ENCODE results near the gene RHBG. TPM values are rescaled to one million over a fixed set of nuclear protein-coding genes. Genes with fewer than 3 reads are reported as not detected.

The RHBG gene
- total and polyA plus RNA-seq, 2 donors (not counting 1 experiment from before 2014, with no cell fraction given) = not detected

DNA sequence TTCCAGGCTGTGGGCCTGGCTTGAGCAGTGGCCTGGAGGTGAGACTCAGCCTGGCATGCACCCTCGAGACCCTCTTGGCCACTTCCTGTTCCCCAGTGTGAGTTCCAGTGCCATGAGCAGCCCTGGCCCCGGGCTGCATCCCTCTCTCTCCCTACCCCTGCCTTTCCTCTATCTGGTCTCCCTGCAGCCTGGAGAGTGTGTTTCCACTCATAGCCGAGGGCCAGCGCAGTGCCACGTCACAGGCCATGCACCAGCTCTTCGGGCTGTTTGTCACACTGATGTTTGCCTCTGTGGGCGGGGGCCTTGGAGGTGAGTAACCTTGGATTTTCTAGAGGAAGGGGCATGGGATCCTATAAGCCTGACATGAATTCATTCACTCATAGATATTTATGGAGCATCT is 13.6 kb downstream of the RHBG start:
- POLR2A ChIA-PET = interaction anchor here (0.5 kb wide), 1 partner anchor 31 kb away, joined by 4 read pairs; no protein-coding TSS in a partner anchor
- H3K4me3 Mint-ChIP-seq = no peak overlapping the region
- ATAC-seq (ENCODE audit: low read depth) = no peak
- no peaks in the 10 kb centered on the region for H3K36me3 ChIP-seq (replicated peaks in 1 of 2; ENCODE audit: control extremely low read depth in 1 of 2, control insufficient read depth in 1 of 2, extremely low read depth in 1 of 2, insufficient read depth in 2 of 2, low read length in 1 of 2)
- H3K27me3 Mint-ChIP-seq = peaks cover 12% of the 10 kb centered on the region
- intact Hi-C loops (cut with micrococcal nuclease) = no loop called here
- CTCF ChIA-PET = interaction anchor here (1.0 to 12.5 kb wide), 4 partner anchors 42 to 229 kb away, joined by 3 to 445 read pairs (median 74); no protein-coding TSS in a partner anchor
- peaks cover 0 to 17% (median 5%) of the 10 kb centered on the region in 4 experiments for H3K27me3 ChIP-seq (replicated peaks in 1 of 4; ENCODE audit: control extremely low read depth in 1 of 4, control insufficient read depth in 3 of 4, insufficient read depth in 4 of 4, low read length in 3 of 4)
- H3K9me3 Mint-ChIP-seq (ENCODE audit: insufficient read depth) = no peaks in the 10 kb centered on the region
- H3K27ac Mint-ChIP-seq = no peak overlapping the region
- H3K9ac ChIP-seq (ENCODE audit: low read length) = no peak overlapping the region
- H3K79me2 ChIP-seq (ENCODE audit: control insufficient read depth, insufficient read depth, low read length) = no peaks in the 10 kb centered on the region
- H3K4me1 Mint-ChIP-seq = peaks cover 4% of the 10 kb centered on the region
- no peak overlapping the region for H3K4me3 ChIP-seq (ENCODE audit: control extremely low read depth in 1 of 5, extremely low read depth in 1 of 5, insufficient read depth in 1 of 5, low read depth in 2 of 5, low read length in 4 of 5)
- TF ChIP-seq EZH2 (IDR thresholded peaks at IDR 0.05; ENCODE audit: borderline replicate concordance, insufficient read depth, low read depth, low read length, poor library complexity, severe bottlenecking) = no peak
- TF ChIP-seq, protein P1, sequence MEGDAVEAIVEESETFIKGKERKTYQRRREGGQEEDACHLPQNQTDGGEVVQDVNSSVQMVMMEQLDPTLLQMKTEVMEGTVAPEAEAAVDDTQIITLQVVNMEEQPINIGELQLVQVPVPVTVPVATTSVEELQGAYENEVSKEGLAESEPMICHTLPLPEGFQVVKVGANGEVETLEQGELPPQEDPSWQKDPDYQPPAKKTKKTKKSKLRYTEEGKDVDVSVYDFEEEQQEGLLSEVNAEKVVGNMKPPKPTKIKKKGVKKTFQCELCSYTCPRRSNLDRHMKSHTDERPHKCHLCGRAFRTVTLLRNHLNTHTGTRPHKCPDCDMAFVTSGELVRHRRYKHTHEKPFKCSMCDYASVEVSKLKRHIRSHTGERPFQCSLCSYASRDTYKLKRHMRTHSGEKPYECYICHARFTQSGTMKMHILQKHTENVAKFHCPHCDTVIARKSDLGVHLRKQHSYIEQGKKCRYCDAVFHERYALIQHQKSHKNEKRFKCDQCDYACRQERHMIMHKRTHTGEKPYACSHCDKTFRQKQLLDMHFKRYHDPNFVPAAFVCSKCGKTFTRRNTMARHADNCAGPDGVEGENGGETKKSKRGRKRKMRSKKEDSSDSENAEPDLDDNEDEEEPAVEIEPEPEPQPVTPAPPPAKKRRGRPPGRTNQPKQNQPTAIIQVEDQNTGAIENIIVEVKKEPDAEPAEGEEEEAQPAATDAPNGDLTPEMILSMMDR (IDR thresholded peaks at IDR 0.05) = no peak
- no peak overlapping the region for H3K4me2 ChIP-seq (replicated peaks; ENCODE audit: low read depth, low read length, poor library complexity, severe bottlenecking)
- WGBS (ENCODE audit: insufficient coverage) = 47% methylated on average over 2 of the region's 7 CpGs
- H3K9me3 ChIP-seq (ENCODE audit: control extremely low read depth in 1 of 3, control insufficient read depth in 2 of 3, insufficient read depth in 1 of 3, low read length in 2 of 3) = no peaks in the 10 kb centered on the region
- DNase-seq = no peak
- peaks cover 0 to 7% of the 10 kb centered on the region in 2 donors for H3K4me1 ChIP-seq (ENCODE audit: control insufficient read depth in 2 of 2, insufficient read depth in 2 of 2, low read length in 2 of 2)
- no peaks in the 10 kb centered on the region for H4K20me1 ChIP-seq (ENCODE audit: control insufficient read depth, insufficient read depth, low read length, poor library complexity, severe bottlenecking)
- no peak overlapping the region for H2AFZ ChIP-seq (ENCODE audit: insufficient read depth, low read depth, low read length, poor library complexity, severe bottlenecking)
- H3K27ac ChIP-seq (ENCODE audit: low read length in 2 of 2) = no peak overlapping the region

DNA sequence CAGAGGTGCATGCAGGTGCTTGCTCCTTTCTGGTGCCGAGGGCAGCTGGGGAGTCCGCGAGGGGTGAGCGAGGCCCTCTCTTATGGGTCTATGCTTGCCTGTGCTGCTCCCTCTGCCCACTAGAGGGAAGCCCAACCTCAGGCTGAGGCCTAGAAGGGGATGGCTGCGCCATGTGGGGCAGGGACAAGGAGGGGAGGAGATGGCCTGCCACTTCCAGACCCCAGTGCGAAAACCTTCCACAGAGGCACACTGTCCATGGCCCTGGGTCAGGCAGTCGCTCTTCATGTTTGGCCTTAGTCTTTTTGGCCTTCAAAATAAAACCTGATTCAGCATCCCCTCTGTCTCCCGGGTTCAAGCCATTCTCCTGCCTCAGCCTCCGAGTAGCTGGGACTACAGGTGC is 14.0 kb downstream of the RHBG start:
- DNase-seq (peak; percentile 70), ATAC-seq (ENCODE audit: low read depth) (peak; percentile 87)
- CTCF ChIA-PET = interaction anchor here (1.0 to 12.5 kb wide), 4 partner anchors 41 to 228 kb away, joined by 3 to 445 read pairs (median 74); no protein-coding TSS in a partner anchor
- Mint-ChIP-seq H3K4me3 (no peak overlapping the region), H3K27me3 (peaks cover 14% of the 10 kb centered on the region), H3K27ac (no peak overlapping the region), H3K4me1 (peaks cover 4% of the 10 kb centered on the region), H3K9me3 (ENCODE audit: insufficient read depth) (no peaks in the 10 kb centered on the region)
- TF ChIP-seq EZH2 (IDR thresholded peaks at IDR 0.05; ENCODE audit: borderline replicate concordance, insufficient read depth, low read depth, low read length, poor library complexity, severe bottlenecking) = no peak
- TF ChIP-seq, protein P1 (IDR thresholded peaks at IDR 0.05) = peak; percentile 78
- no peaks in the 10 kb centered on the region for H4K20me1 ChIP-seq (ENCODE audit: control insufficient read depth, insufficient read depth, low read length, poor library complexity, severe bottlenecking)
- peaks cover 0 to 3% (median 0%) of the 10 kb centered on the region in 3 donors for H3K9me3 ChIP-seq (ENCODE audit: control extremely low read depth in 1 of 3, control insufficient read depth in 2 of 3, insufficient read depth in 1 of 3, low read length in 2 of 3)
- H3K9ac ChIP-seq (ENCODE audit: low read length) = no peak overlapping the region
- peaks cover 0 to 22% (median 9%) of the 10 kb centered on the region in 4 experiments for H3K27me3 ChIP-seq (replicated peaks in 1 of 4; ENCODE audit: control extremely low read depth in 1 of 4, control insufficient read depth in 3 of 4, insufficient read depth in 4 of 4, low read length in 3 of 4)
- H3K36me3 ChIP-seq (replicated peaks in 1 of 2; ENCODE audit: control extremely low read depth in 1 of 2, control insufficient read depth in 1 of 2, extremely low read depth in 1 of 2, insufficient read depth in 2 of 2, low read length in 1 of 2) = no peaks in the 10 kb centered on the region
- POLR2A ChIA-PET = interaction anchor here (0.5 kb wide), 1 partner anchor 30 kb away, joined by 4 read pairs; no protein-coding TSS in a partner anchor
- H3K4me2 ChIP-seq (replicated peaks; ENCODE audit: low read depth, low read length, poor library complexity, severe bottlenecking) = no peak overlapping the region
- H3K27ac ChIP-seq (ENCODE audit: low read length in 2 of 2) = no peak overlapping the region
- no peak overlapping the region for H2AFZ ChIP-seq (ENCODE audit: insufficient read depth, low read depth, low read length, poor library complexity, severe bottlenecking)
- peaks cover 0 to 11% of the 10 kb centered on the region in 2 donors for H3K4me1 ChIP-seq (ENCODE audit: control insufficient read depth in 2 of 2, insufficient read depth in 2 of 2, low read length in 2 of 2)
- H3K4me3 ChIP-seq (ENCODE audit: control extremely low read depth in 1 of 5, extremely low read depth in 1 of 5, insufficient read depth in 1 of 5, low read depth in 2 of 5, low read length in 4 of 5) = no peak overlapping the region
- 49% methylated on average over 8 of the region's 9 CpGs for WGBS (ENCODE audit: insufficient coverage)
- intact Hi-C loops (cut with micrococcal nuclease) = no loop called here
- no peaks in the 10 kb centered on the region for H3K79me2 ChIP-seq (ENCODE audit: control insufficient read depth, insufficient read depth, low read length)

Data from B cell (primary cell).